ENCODE measurements around the gene SRD5A1. TPM values are rescaled to one million over a fixed set of nuclear protein-coding genes. Genes with fewer than 3 reads are reported as not detected.
A peak's percentile ranks its signal among the peaks of the same experiment; 100 is the strongest.

SRD5A1 gene, protein sequence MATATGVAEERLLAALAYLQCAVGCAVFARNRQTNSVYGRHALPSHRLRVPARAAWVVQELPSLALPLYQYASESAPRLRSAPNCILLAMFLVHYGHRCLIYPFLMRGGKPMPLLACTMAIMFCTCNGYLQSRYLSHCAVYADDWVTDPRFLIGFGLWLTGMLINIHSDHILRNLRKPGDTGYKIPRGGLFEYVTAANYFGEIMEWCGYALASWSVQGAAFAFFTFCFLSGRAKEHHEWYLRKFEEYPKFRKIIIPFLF
- total RNA-seq (2014; rRNA removed; shearing (Covaris generic)), result 9.7 and 11.2 TPM in 2 replicates

DNA sequence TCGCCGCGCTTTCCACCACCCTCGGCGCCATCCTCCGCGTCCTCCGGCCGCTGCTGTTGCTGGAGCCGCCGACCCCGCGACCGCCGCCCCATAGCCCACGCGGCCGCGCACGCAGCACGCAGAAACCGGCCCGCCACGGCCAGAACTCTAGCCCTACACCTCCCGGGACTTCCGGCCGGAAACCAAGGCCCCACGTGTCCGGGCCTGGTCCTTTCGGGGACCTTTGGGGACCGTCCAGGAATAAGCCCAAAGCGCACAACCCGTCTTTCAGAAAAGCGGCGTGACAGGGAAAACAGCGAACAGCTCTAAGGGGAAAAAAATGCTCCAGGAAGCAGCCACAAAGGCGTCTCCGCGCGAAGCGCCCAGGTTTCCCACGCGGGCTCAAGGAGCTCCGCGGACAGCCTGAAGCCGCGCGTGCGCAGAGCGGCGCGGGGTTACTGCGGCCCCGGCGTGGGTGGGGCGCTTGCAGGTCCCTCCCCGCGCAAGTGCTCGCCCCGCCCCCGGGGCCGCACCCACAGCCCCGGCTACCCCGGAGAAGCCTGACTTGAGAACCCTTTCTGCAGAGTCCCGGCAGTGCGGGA lies at the start of gene SRD5A1, which contains the start of gene NSUN2:
Gene SRD5A1, plus strand, starts transcription at position 553 of the 581 bp plus-strand sequence. CDS start 137 bp downstream, outside the sequence.
Gene NSUN2, minus strand, starts transcription at position 157 of the 581 bp plus-strand sequence. Its CDS starts 65 bp downstream, at position 92.
- no peaks in the 10 kb centered on the region for H3K9me3 ChIP-seq (replicated peaks)
- H3K4me1 ChIP-seq, result no peaks in the 10 kb centered on the region
- DNase-seq, result peak; percentile 82 to 84
- peaks cover 36% of the 10 kb centered on the region for H3K36me3 ChIP-seq
- H3K27me3 ChIP-seq, result no peaks in the 10 kb centered on the region
- peak within 1 kb of the TSS; percentile 100 for H3K27ac ChIP-seq
- H3K4me3 ChIP-seq, result peak within 1 kb of the TSS; percentile 94

DNA sequence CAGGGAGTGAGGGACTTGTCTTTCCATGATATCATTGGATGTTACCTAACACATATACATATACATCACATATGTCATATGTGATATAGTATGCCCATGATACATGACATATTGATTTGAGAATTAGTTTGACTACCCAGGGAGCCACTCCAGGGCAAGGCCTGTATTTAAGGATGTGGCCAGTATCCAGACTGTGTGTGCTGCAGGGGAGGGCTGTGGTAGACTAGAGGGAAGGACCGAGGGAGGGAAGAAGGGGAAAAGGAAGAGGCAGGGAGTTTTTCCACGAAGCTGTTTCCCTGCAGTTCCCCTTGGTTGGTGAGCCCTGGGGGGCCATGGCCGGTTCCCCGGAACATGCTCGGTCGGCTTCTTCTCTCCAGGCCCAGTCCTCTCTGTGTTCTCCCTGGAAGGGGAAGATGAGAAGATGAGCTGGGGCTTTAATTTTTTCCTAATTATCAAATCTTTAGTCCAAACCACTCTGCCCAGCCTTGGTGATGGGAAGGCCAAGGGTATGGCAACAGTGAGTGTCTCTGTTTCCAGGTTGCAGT lies 49.1 kb upstream of the SRD5A1 start:
- H3K27me3 ChIP-seq, result no peaks in the 10 kb centered on the region

DNA sequence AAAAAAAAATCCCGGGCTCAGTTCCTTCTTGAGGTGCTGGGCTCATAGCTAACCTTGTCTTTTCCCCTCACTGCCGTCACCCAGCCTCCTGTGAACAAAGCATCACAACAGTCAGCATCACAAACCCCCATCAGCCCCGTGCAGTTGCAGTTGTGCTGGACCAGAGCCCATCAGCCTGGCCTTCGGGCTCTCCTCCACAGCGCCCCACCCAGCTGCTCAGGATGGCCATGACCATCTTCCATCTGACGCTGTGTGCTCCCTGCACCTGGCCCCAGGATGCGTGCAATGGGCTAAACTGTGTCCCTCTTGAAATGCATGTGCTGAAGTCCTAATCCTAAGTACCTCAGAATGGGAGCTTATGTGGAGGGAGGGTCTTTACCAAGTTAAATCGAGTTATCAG lies 48.5 kb upstream of the SRD5A1 start:
- Histone ChIP-seq H3K27me3 (no peaks in the 10 kb centered on the region), H3K4me1 (no peaks in the 10 kb centered on the region), H3K27ac (no peak overlapping the region), H3K4me3 (no peak overlapping the region), H3K9me3 (replicated peaks) (no peaks in the 10 kb centered on the region), H3K36me3 (no peaks in the 10 kb centered on the region)
- no peak for DNase-seq

More for the DNA sequence above, 49.1 kb upstream of the SRD5A1 start:
- H3K27ac ChIP-seq, result no peak overlapping the region
- H3K4me3 ChIP-seq, result no peak overlapping the region
- no peaks in the 10 kb centered on the region for H3K9me3 ChIP-seq (replicated peaks)
- no peaks in the 10 kb centered on the region for H3K36me3 ChIP-seq
- no peaks in the 10 kb centered on the region for H3K4me1 ChIP-seq
- DNase-seq, result no peak

DNA sequence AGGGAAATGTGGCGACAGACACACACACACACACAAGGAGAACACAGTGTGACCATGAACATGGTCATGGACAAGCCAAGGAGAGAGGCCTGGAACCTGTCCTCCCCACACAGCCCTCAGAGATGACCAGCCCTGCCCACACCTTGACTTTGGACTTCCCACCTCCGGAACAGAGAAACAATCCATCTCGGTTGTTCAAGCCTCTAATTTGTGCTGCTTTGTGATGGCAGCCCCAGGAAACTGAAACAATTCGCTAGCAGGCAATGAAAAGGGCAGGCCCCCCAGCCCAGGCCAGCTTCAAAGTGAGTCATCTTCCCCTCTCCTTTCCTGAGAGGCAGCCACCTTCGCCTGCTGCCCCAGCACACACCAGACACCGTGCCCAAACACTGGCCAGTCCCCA lies 48.1 kb upstream of the SRD5A1 start:
- Histone ChIP-seq H3K4me3 (no peak overlapping the region), H3K27me3 (no peaks in the 10 kb centered on the region), H3K27ac (no peak overlapping the region), H3K9me3 (replicated peaks) (no peaks in the 10 kb centered on the region), H3K4me1 (no peaks in the 10 kb centered on the region), H3K36me3 (no peaks in the 10 kb centered on the region)
- no peak for DNase-seq

DNA sequence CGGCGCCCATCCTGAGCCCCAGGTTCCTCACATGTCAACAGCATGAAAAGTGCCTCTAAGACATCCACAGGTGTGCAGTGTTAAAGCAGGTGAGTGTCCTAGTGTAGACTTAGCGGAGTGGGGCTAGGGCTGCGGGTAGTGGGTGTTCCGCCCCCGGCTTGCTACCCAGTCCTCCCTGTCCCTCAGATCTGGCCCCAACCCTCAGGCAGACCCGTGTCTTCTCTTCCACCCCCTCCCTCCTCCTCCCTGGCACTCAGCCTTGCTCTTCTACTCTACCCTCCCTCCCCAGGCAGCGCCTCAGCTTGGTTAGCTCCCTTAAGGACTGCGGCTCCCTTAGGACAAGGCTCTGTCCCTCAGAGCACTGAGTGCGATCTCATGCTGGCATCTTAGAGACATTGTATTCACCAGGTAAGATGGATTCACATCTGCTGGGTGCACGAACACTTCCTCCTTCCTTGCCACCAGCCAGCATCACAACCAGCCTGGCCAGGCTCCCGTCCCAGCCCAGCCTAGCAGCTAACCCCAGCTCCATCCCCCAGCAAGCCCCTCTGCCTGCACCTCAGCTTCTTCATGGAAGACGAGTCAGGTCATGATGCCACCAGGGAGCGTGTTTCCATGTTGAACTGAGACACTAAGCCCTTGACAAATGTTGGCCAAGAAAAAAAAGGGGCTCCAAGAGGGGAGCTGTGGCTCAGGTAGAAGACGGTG lies 47.1 kb upstream of the SRD5A1 start:
- H3K36me3 ChIP-seq, result no peaks in the 10 kb centered on the region
- DNase-seq, result no peak
- H3K4me3 ChIP-seq, result no peak overlapping the region
- H3K27me3 ChIP-seq, result no peaks in the 10 kb centered on the region
- H3K27ac ChIP-seq, result no peak overlapping the region
- no peaks in the 10 kb centered on the region for H3K4me1 ChIP-seq
- no peaks in the 10 kb centered on the region for H3K9me3 ChIP-seq (replicated peaks)

GRCh38 chr5:6586647-6587042 lies 46.6 kb upstream of the SRD5A1 start:
- Histone ChIP-seq H3K27me3 (no peaks in the 10 kb centered on the region), H3K36me3 (no peaks in the 10 kb centered on the region), H3K27ac (no peak overlapping the region), H3K4me3 (no peak overlapping the region), H3K4me1 (no peaks in the 10 kb centered on the region), H3K9me3 (replicated peaks) (no peaks in the 10 kb centered on the region)
- DNase-seq, result no peak

DNA sequence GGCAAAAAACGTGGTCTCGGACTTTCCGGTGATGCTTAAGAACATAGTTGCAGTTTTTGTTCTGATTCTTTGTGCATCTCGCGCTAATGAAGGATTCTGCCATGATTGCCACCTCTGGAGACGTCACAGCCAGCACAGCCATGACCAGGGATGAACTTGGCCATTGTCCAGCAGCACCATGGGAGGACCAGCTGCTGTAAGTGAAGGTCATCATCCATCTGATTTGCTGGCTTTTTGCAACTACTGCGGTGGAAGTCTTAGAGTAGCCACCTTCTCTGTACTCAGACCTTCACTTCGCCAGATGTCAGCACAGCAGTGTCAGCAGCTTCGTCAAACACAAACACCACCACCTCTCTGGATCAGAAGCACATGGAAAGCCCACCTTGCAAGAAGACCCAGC lies 46.1 kb upstream of the SRD5A1 start:
- H3K27ac ChIP-seq, result no peak overlapping the region
- H3K9me3 ChIP-seq (replicated peaks), result no peaks in the 10 kb centered on the region
- no peaks in the 10 kb centered on the region for H3K27me3 ChIP-seq
- H3K36me3 ChIP-seq, result no peaks in the 10 kb centered on the region
- no peak overlapping the region for H3K4me3 ChIP-seq
- no peak for DNase-seq
- no peaks in the 10 kb centered on the region for H3K4me1 ChIP-seq

DNA sequence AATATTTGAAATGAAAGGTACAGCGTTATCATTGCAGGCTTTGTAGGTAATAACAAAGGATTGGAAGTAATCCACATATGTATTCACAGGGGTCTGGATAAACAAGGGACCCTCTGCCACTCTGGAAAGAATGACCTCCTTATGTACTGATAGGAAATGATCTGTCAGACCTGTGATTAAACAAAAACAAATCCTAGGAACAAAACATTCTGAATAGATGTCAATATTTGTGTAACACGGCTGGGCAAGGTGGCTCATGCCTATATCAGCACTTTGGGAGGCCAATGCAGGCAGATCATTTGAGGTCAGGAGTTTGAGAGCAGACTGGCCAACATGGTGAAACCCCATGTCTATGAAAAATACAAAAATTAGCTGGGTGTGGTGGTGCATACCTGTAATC lies 42.7 kb upstream of the SRD5A1 start:
- H3K27ac ChIP-seq, result no peak overlapping the region
- H3K36me3 ChIP-seq, result no peaks in the 10 kb centered on the region
- DNase-seq, result no peak
- H3K9me3 ChIP-seq (replicated peaks), result no peaks in the 10 kb centered on the region
- H3K27me3 ChIP-seq, result no peaks in the 10 kb centered on the region
- H3K4me3 ChIP-seq, result no peak overlapping the region
- H3K4me1 ChIP-seq, result no peaks in the 10 kb centered on the region

- no peak overlapping the region for H3K4me3 ChIP-seq
- no peak overlapping the region for H3K27ac ChIP-seq
- DNase-seq, result no peak
- H3K9me3 ChIP-seq (replicated peaks), result no peaks in the 10 kb centered on the region
- H3K4me1 ChIP-seq, result no peaks in the 10 kb centered on the region
- no peaks in the 10 kb centered on the region for H3K27me3 ChIP-seq
- H3K36me3 ChIP-seq, result no peaks in the 10 kb centered on the region
These were observed 41.5 kb upstream of the SRD5A1 start for GRCh38 chr5:6591671-6592288.

GRCh38 chr5:6592601-6593000 lies 40.6 kb upstream of the SRD5A1 start:
- no peak for DNase-seq
- Histone ChIP-seq H3K4me3 (no peak overlapping the region), H3K27ac (no peak overlapping the region), H3K9me3 (replicated peaks) (no peaks in the 10 kb centered on the region), H3K36me3 (no peaks in the 10 kb centered on the region), H3K27me3 (no peaks in the 10 kb centered on the region), H3K4me1 (no peaks in the 10 kb centered on the region)

GRCh38 chr5:6593148-6594016 lies 39.9 kb upstream of the SRD5A1 start:
- no peaks in the 10 kb centered on the region for H3K27me3 ChIP-seq
- DNase-seq, result no peak
- H3K4me3 ChIP-seq, result no peak overlapping the region
- no peaks in the 10 kb centered on the region for H3K36me3 ChIP-seq
- no peaks in the 10 kb centered on the region for H3K4me1 ChIP-seq
- no peak overlapping the region for H3K27ac ChIP-seq
- no peaks in the 10 kb centered on the region for H3K9me3 ChIP-seq (replicated peaks)

DNA sequence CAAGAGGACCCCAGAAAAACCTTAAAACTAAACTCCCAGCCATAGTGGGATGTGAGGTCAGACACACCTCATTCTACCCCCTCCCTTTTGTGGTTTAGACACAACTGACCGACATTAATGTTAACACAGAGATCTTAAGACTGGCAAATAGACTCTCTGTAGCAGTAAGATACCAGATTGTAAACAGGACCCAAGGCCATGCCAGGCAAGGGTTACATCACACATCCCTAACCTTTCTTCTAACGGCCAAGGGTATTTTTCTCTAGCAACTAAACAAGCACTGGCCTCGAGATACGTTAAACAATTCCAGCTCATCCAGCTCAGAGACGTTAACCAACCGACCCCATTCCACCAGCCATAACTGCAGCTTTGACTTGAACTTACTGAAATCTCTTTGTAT lies 39.2 kb upstream of the SRD5A1 start:
- Histone ChIP-seq H3K27me3 (no peaks in the 10 kb centered on the region), H3K36me3 (no peaks in the 10 kb centered on the region), H3K9me3 (replicated peaks) (no peaks in the 10 kb centered on the region), H3K27ac (no peak overlapping the region), H3K4me3 (no peak overlapping the region), H3K4me1 (no peaks in the 10 kb centered on the region)
- DNase-seq, result no peak

GRCh38 chr5:6595405-6595804 lies 37.8 kb upstream of the SRD5A1 start:
- Histone ChIP-seq H3K4me3 (no peak overlapping the region), H3K27me3 (no peaks in the 10 kb centered on the region), H3K9me3 (replicated peaks) (no peaks in the 10 kb centered on the region), H3K36me3 (peaks cover 6% of the 10 kb centered on the region; the same call in 1 of the 2 replicates), H3K4me1 (no peaks in the 10 kb centered on the region), H3K27ac (no peak overlapping the region)
- no peak for DNase-seq

GRCh38 chr5:6596388-6596787 lies 36.9 kb upstream of the SRD5A1 start:
- Histone ChIP-seq H3K27ac (no peak overlapping the region), H3K4me3 (no peak overlapping the region), H3K9me3 (replicated peaks) (no peaks in the 10 kb centered on the region), H3K36me3 (peaks cover 8% of the 10 kb centered on the region; the same call in 1 of the 2 replicates), H3K27me3 (no peaks in the 10 kb centered on the region), H3K4me1 (no peaks in the 10 kb centered on the region)
- no peak for DNase-seq

Data from SJCRH30 (cell line).